Hematopoietic multipotent progenitor cell treated with erythropoietin and hydrocortisone succinate and interleukin-3 and kit ligand, for 15 days (in vitro differentiated cells): Measurements from ENCODE around the gene PRSS50.

Source experiments
- DNase-seq: peaks from one replicate; pipeline ENCODE4 v3.0.0-alpha.2; 2015; ENCODE audit warnings: low spot score

PRSS50 gene

GRCh38 chr3:46690798-46691197, 26.9 kb downstream of the PRSS50 start:
- no peak for DNase-seq

- DNase-seq: no peak
These were observed 32.2 kb downstream of the PRSS50 start for GRCh38 chr3:46685446-46685845.

GRCh38 chr3:46684891-46685290, 32.8 kb downstream of the PRSS50 start:
- no peak for DNase-seq

- DNase-seq: no peak
These were observed 34.7 kb downstream of the PRSS50 start for GRCh38 chr3:46682974-46683373.

- DNase-seq: no peak
These were observed 35.7 kb downstream of the PRSS50 start for GRCh38 chr3:46681856-46682540.

- no peak for DNase-seq
These were observed 36.3 kb downstream of the PRSS50 start for GRCh38 chr3:46681387-46681786.

- no peak for DNase-seq
These were observed 37.3 kb downstream of the PRSS50 start for GRCh38 chr3:46680298-46680826.

GRCh38 chr3:46679681-46680080, 38.0 kb downstream of the PRSS50 start:
- DNase-seq: no peak

GRCh38 chr3:46678280-46678679, 39.4 kb downstream of the PRSS50 start:
- no peak for DNase-seq

- no peak for DNase-seq
These were observed 40.3 kb downstream of the PRSS50 start for GRCh38 chr3:46677411-46677726.

- no peak for DNase-seq
These were observed 40.9 kb downstream of the PRSS50 start for GRCh38 chr3:46676601-46677410.

GRCh38 chr3:46675843-46676567, 41.7 kb downstream of the PRSS50 start:
- no peak for DNase-seq

- no peak for DNase-seq
These were observed 42.2 kb downstream of the PRSS50 start for GRCh38 chr3:46675426-46675825.

GRCh38 chr3:46674031-46674845, 43.4 kb downstream of the PRSS50 start:
- DNase-seq: no peak

- DNase-seq: no peak
These were observed 44.3 kb downstream of the PRSS50 start for GRCh38 chr3:46673151-46674030.

- no peak for DNase-seq
These were observed 45.3 kb downstream of the PRSS50 start for GRCh38 chr3:46672349-46672695.

GRCh38 chr3:46671541-46672348, 45.9 kb downstream of the PRSS50 start:
- no peak for DNase-seq

GRCh38 chr3:46670891-46671427, 46.7 kb downstream of the PRSS50 start:
- no peak for DNase-seq

- no peak for DNase-seq
These were observed 47.4 kb downstream of the PRSS50 start for GRCh38 chr3:46670000-46670890.
